ENCODE results near the gene RHNO1. TPM values are rescaled to one million over a fixed set of nuclear protein-coding genes. Genes with fewer than 3 reads are reported as not detected.

RHNO1 gene
- total and polyA plus RNA-seq, 2 of the 13 experiments (the other 11 are each of a cell fraction or from before 2014, with no cell fraction given), result 27.2 to 49.6 TPM

DNA sequence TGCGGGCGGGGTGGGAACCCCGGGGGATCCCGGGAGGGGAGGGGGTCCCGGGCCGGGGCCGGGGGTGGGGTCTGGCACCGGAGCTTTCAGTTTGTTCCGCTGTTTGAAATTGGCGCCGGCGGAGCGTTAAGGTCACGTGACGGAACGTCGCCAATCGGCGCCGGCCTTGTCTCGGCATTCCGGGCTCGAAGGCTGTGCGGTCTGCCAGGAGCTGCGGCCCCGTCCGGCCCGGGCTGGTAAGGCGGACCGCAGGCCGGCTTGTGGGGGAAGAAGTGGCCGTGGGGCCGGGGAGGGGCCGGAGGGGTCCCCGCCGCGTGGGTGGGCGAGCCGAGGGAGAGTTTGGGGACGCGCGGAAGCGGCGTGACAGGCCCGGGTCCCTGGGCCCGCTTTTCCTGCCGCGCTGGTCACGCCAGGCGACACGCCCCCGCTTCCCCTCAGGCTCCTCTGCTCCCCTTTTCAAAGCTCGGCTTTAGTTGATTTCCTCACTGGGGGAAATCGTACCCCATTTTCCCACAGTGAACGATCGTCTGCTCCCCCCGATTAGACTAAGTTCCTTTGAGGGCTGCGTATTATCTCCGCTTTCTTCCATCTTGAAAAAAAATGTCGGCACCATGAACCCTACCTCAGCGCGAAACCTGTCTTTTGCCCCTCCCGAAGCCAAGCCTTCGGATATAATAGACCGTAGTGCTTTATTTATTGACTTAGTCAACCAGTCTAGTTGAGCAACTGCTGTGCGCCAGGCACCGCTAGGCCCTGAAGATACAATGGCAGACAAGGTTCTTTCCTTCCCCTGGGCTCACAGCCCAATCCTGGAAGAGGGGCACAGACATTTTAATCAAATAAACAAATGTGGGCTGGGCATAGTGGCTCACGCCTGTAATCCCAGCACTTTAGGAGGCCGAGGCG lies at the start of gene RHNO1, which contains the start of gene FOXM1 (continued):
- TF ChIP-seq, protein P1, sequence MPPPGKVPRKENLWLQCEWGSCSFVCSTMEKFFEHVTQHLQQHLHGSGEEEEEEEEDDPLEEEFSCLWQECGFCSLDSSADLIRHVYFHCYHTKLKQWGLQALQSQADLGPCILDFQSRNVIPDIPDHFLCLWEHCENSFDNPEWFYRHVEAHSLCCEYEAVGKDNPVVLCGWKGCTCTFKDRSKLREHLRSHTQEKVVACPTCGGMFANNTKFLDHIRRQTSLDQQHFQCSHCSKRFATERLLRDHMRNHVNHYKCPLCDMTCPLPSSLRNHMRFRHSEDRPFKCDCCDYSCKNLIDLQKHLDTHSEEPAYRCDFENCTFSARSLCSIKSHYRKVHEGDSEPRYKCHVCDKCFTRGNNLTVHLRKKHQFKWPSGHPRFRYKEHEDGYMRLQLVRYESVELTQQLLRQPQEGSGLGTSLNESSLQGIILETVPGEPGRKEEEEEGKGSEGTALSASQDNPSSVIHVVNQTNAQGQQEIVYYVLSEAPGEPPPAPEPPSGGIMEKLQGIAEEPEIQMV (CRISPR knock-in tag; IDR thresholded peaks at IDR 0.05; ENCODE audit: low read depth), result no peak
- no peak for TF ChIP-seq ZBTB1 (CRISPR knock-in tag; IDR thresholded peaks at IDR 0.05; ENCODE audit: borderline replicate concordance)
- TF ChIP-seq ZNF782 (CRISPR knock-in tag; IDR thresholded peaks at IDR 0.05; ENCODE audit: borderline replicate concordance), result 0 out of 2 replicates have a peak, but pooled peaks have one; percentile 29
- no peak for TF ChIP-seq HNRNPLL (IDR thresholded peaks at IDR 0.05; ENCODE audit: low read depth, low read length, poor library complexity, severe bottlenecking)
- TF ChIP-seq RAD21 (CRISPR knock-in tag; IDR thresholded peaks at IDR 0.05), result peak; percentile 40; the same call in 1 of the 2 replicates
- no peak for TF ChIP-seq ZNF460 (CRISPR knock-in tag; IDR thresholded peaks at IDR 0.05; ENCODE audit: borderline replicate concordance)
- TF ChIP-seq PHB2 (IDR thresholded peaks at IDR 0.05; ENCODE audit: partially characterized antibody), result no peak
- TF ChIP-seq ZNF382 (CRISPR knock-in tag; IDR thresholded peaks at IDR 0.05; ENCODE audit: borderline replicate concordance), result no peak
- peak; percentile 18; the same call in 1 of the 2 replicates for TF ChIP-seq IRX3 (CRISPR knock-in tag; IDR thresholded peaks at IDR 0.05; ENCODE audit: borderline replicate concordance, low read depth)
- TF ChIP-seq ZNF451 (CRISPR knock-in tag; IDR thresholded peaks at IDR 0.05), result no peak
- TF ChIP-seq, protein P2, sequence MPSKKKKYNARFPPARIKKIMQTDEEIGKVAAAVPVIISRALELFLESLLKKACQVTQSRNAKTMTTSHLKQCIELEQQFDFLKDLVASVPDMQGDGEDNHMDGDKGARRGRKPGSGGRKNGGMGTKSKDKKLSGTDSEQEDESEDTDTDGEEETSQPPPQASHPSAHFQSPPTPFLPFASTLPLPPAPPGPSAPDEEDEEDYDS (CRISPR knock-in tag; IDR thresholded peaks at IDR 0.05), result 0 out of 2 replicates have a peak, but pooled peaks have one; percentile 12
- no peak for TF ChIP-seq CBX5 (CRISPR knock-in tag; IDR thresholded peaks at IDR 0.05; ENCODE audit: borderline replicate concordance)
- no peak; the same call in 1 of the 2 replicates for TF ChIP-seq ZNF891 (CRISPR knock-in tag; IDR thresholded peaks at IDR 0.05)
- TF ChIP-seq RCOR2 (CRISPR knock-in tag; IDR thresholded peaks at IDR 0.05), result no peak
- no peak for TF ChIP-seq ZNF773 (CRISPR knock-in tag; IDR thresholded peaks at IDR 0.05; ENCODE audit: borderline replicate concordance)
- TF ChIP-seq, protein P3, sequence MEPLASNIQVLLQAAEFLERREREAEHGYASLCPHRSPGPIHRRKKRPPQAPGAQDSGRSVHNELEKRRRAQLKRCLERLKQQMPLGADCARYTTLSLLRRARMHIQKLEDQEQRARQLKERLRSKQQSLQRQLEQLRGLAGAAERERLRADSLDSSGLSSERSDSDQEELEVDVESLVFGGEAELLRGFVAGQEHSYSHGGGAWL (CRISPR knock-in tag; IDR thresholded peaks at IDR 0.05), result peak; percentile 75; the same call in 1 of the 2 replicates
- TF ChIP-seq ZFP37 (CRISPR knock-in tag; IDR thresholded peaks at IDR 0.05; ENCODE audit: borderline replicate concordance), result no peak
- peak; percentile 62; the same call in 1 of the 2 replicates for TF ChIP-seq ZNF225 (CRISPR knock-in tag; IDR thresholded peaks at IDR 0.05)
- TF ChIP-seq CREB1 (IDR thresholded peaks at IDR 0.05), result no peak
- no peak for TF ChIP-seq CREB1 (CRISPR knock-in tag; IDR thresholded peaks at IDR 0.05)
- 0 out of 2 replicates have a peak, but pooled peaks have one; percentile 2 for TF ChIP-seq ZSCAN29 (CRISPR knock-in tag; conservative IDR thresholded peaks at IDR 0.05)
- no peak for TF ChIP-seq RFX1 (IDR thresholded peaks at IDR 0.05)
- TF ChIP-seq, protein P4, sequence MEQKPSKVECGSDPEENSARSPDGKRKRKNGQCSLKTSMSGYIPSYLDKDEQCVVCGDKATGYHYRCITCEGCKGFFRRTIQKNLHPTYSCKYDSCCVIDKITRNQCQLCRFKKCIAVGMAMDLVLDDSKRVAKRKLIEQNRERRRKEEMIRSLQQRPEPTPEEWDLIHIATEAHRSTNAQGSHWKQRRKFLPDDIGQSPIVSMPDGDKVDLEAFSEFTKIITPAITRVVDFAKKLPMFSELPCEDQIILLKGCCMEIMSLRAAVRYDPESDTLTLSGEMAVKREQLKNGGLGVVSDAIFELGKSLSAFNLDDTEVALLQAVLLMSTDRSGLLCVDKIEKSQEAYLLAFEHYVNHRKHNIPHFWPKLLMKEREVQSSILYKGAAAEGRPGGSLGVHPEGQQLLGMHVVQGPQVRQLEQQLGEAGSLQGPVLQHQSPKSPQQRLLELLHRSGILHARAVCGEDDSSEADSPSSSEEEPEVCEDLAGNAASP (CRISPR knock-in tag; IDR thresholded peaks at IDR 0.05; ENCODE audit: borderline replicate concordance), result 0 out of 2 replicates have a peak, but pooled peaks have one; percentile 6
- no peak for TF ChIP-seq FOSL1 (CRISPR knock-in tag; IDR thresholded peaks at IDR 0.05; ENCODE audit: borderline replicate concordance)
- TF ChIP-seq ZBTB7B (CRISPR knock-in tag; IDR thresholded peaks at IDR 0.05), result peak; percentile 58; the same call in 1 of the 2 replicates
- TF ChIP-seq ZFP82 (CRISPR knock-in tag; IDR thresholded peaks at IDR 0.05; ENCODE audit: borderline replicate concordance), result no peak
